SK-N-SH treated with all-trans-retinoic acid at 6 μM for 48 hours (cell line): ENCODE measurements around the gene CDHR5.

Experiments
- ATAC-seq: fragments of 200-7000 bp; cut with Tn5 transposase; 3 replicates; pipeline ENCODE4 v1.9.1; 2020; ENCODE audit warnings: mild to moderate bottlenecking, moderate library complexity
- ARNTL ChIP-seq: fragments of 450-650 bp; formaldehyde crosslinking; IDR thresholded peaks from 2 replicates; pipeline ENCODE4 v1.5.0; 2020; ENCODE audit warnings: low read depth, mild to moderate bottlenecking, moderate library complexity, borderline replicate concordance
- CSDC2 ChIP-seq: fragments of 250-450 bp; sonication (Bioruptor Pico); IDR thresholded peaks from 2 replicates; pipeline ENCODE4 v1.5.0; 2020; ENCODE audit warnings: mild to moderate bottlenecking, moderate library complexity
- ESRRG ChIP-seq: fragments of 250-450 bp; sonication (Bioruptor Pico); IDR thresholded peaks from 2 replicates; pipeline ENCODE4 v1.6.1; 2021; ENCODE audit warnings: mild to moderate bottlenecking
- GLIS3 ChIP-seq: fragments of 250-450 bp; sonication (Bioruptor Pico); IDR thresholded peaks from 2 replicates; pipeline ENCODE4 v1.5.0; 2020; ENCODE audit warnings: mild to moderate bottlenecking, moderate library complexity
- OSR1 ChIP-seq: fragments of 250-450 bp; sonication (Bioruptor Pico); IDR thresholded peaks from 2 replicates; pipeline ENCODE4 v1.8.0; 2022; ENCODE audit warnings: moderate library complexity, mild to moderate bottlenecking, inconsistent platforms
- PPARA ChIP-seq: fragments of 250-450 bp; sonication (Bioruptor Pico); IDR thresholded peaks from 2 replicates; pipeline ENCODE4 v1.5.0; 2020; ENCODE audit warnings: mild to moderate bottlenecking, borderline replicate concordance
- RARB ChIP-seq: fragments of 250-450 bp; sonication (Bioruptor Pico); IDR thresholded peaks from 2 replicates; pipeline ENCODE4 v1.8.0; 2021; ENCODE audit warnings: mild to moderate bottlenecking, moderate library complexity
- SNAI2 ChIP-seq: fragments of 250-450 bp; sonication (Bioruptor Pico); IDR thresholded peaks from 2 replicates; pipeline ENCODE4 v1.5.0; 2020; ENCODE audit warnings: mild to moderate bottlenecking, moderate library complexity
- TCF4 ChIP-seq: fragments of 250-450 bp; sonication (Bioruptor Pico); IDR thresholded peaks from 2 replicates; pipeline ENCODE4 v1.8.0; 2021; ENCODE audit warnings: mild to moderate bottlenecking, moderate library complexity, borderline replicate concordance
- TOX ChIP-seq: fragments of 250-450 bp; sonication (Bioruptor Pico); IDR thresholded peaks from 2 replicates; pipeline ENCODE4 v1.8.0; 2021; ENCODE audit warnings: mild to moderate bottlenecking, moderate library complexity, borderline replicate concordance
- ZC3H10 ChIP-seq: fragments of 250-450 bp; sonication (Bioruptor Pico); IDR thresholded peaks from 2 replicates; pipeline ENCODE4 v1.5.1; 2021; ENCODE audit warnings: mild to moderate bottlenecking, moderate library complexity
- ZFP3 ChIP-seq: fragments of 250-450 bp; sonication (Bioruptor Pico); IDR thresholded peaks from 2 replicates; pipeline ENCODE4 v1.5.0; 2020; ENCODE audit warnings: mild to moderate bottlenecking, moderate library complexity
- ZFP30 ChIP-seq: fragments of 450-650 bp; formaldehyde crosslinking; IDR thresholded peaks from 2 replicates; pipeline ENCODE4 v1.5.0; 2022; ENCODE audit warnings: mild to moderate bottlenecking, moderate library complexity
- ZNF565 ChIP-seq: fragments of 450-650 bp; formaldehyde crosslinking; conservative IDR thresholded peaks from 2 replicates; pipeline ENCODE4 v1.5.0; 2020; ENCODE audit warnings: low read depth, mild to moderate bottlenecking, moderate library complexity
- ZNF70 ChIP-seq: fragments of 450-650 bp; formaldehyde crosslinking; IDR thresholded peaks from 2 replicates; pipeline ENCODE4 v1.5.0; 2020; ENCODE audit warnings: mild to moderate bottlenecking, moderate library complexity
- ZNF8 ChIP-seq: fragments of 450-650 bp; formaldehyde crosslinking; IDR thresholded peaks from 2 replicates; pipeline ENCODE4 v1.5.0; 2020; ENCODE audit warnings: mild to moderate bottlenecking, moderate library complexity
- TF ChIP-seq, protein P1 (sequence below): fragments of 250-450 bp; sonication (Bioruptor Pico); IDR thresholded peaks from 2 replicates; pipeline ENCODE4 v1.5.1; 2021; ENCODE audit warnings: mild to moderate bottlenecking, moderate library complexity
- TF ChIP-seq, protein P2 (sequence below): fragments of 250-450 bp; sonication (Bioruptor Pico); IDR thresholded peaks from 2 replicates; pipeline ENCODE4 v1.5.1; 2020; ENCODE audit warnings: low read depth, mild to moderate bottlenecking, moderate library complexity
- TF ChIP-seq, protein P3 (sequence below): fragments of 250-450 bp; sonication (Bioruptor Pico); IDR thresholded peaks from 2 replicates; pipeline ENCODE4 v1.5.0; 2020; ENCODE audit warnings: mild to moderate bottlenecking, moderate library complexity
- TF ChIP-seq, protein P4 (sequence below): fragments of 250-450 bp; sonication (Bioruptor Pico); IDR thresholded peaks from 2 replicates; pipeline ENCODE4 v1.8.0; 2021; ENCODE audit warnings: low read depth, mild to moderate bottlenecking, moderate library complexity, borderline replicate concordance
- TF ChIP-seq, protein P5 (sequence below): fragments of 250-450 bp; sonication (Bioruptor Pico); IDR thresholded peaks from 2 replicates; pipeline ENCODE4 v1.8.0; 2020; ENCODE audit warnings: mild to moderate bottlenecking, moderate library complexity, borderline replicate concordance

Gene CDHR5

DNA sequence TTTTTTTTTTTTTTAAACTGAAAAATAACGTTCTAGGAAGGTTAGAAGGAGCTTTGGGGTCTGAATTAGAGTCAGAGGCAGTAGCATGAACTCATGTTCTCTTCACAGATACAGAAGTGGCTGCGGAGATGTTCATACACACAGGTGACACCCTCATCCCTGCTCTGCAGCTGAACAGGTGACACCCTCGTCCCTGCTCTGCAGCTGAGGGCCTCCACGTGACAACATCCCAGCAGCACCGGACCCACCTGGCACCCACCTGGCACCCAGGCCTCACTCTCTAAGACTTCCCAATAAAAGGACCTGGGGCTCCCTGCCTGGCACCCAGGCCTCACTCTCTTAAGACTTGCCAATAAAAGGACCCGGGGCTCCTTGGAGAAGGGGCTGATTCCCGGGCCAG, 32.1 kb upstream of the CDHR5 start:
- no peak for ATAC-seq
- TF ChIP-seq, protein P1, sequence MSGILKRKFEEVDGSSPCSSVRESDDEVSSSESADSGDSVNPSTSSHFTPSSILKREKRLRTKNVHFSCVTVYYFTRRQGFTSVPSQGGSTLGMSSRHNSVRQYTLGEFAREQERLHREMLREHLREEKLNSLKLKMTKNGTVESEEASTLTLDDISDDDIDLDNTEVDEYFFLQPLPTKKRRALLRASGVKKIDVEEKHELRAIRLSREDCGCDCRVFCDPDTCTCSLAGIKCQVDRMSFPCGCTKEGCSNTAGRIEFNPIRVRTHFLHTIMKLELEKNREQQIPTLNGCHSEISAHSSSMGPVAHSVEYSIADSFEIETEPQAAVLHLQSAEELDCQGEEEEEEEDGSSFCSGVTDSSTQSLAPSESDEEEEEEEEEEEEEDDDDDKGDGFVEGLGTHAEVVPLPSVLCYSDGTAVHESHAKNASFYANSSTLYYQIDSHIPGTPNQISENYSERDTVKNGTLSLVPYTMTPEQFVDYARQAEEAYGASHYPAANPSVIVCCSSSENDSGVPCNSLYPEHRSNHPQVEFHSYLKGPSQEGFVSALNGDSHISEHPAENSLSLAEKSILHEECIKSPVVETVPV, result no peak
- TF ChIP-seq ZFP3, result no peak
- TF ChIP-seq GLIS3 (CRISPR knock-in tag), result no peak
- no peak for TF ChIP-seq ARNTL (CRISPR knock-in tag)
- no peak for TF ChIP-seq ZNF8 (CRISPR knock-in tag)
- TF ChIP-seq, protein P2, sequence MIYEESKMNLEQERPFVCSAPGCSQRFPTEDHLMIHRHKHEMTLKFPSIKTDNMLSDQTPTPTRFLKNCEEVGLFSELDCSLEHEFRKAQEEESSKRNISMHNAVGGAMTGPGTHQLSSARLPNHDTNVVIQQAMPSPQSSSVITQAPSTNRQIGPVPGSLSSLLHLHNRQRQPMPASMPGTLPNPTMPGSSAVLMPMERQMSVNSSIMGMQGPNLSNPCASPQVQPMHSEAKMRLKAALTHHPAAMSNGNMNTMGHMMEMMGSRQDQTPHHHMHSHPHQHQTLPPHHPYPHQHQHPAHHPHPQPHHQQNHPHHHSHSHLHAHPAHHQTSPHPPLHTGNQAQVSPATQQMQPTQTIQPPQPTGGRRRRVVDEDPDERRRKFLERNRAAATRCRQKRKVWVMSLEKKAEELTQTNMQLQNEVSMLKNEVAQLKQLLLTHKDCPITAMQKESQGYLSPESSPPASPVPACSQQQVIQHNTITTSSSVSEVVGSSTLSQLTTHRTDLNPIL (CRISPR knock-in tag), result no peak
- TF ChIP-seq PPARA (CRISPR knock-in tag), result no peak
- TF ChIP-seq CSDC2 (CRISPR knock-in tag), result no peak
- TF ChIP-seq, protein P3, sequence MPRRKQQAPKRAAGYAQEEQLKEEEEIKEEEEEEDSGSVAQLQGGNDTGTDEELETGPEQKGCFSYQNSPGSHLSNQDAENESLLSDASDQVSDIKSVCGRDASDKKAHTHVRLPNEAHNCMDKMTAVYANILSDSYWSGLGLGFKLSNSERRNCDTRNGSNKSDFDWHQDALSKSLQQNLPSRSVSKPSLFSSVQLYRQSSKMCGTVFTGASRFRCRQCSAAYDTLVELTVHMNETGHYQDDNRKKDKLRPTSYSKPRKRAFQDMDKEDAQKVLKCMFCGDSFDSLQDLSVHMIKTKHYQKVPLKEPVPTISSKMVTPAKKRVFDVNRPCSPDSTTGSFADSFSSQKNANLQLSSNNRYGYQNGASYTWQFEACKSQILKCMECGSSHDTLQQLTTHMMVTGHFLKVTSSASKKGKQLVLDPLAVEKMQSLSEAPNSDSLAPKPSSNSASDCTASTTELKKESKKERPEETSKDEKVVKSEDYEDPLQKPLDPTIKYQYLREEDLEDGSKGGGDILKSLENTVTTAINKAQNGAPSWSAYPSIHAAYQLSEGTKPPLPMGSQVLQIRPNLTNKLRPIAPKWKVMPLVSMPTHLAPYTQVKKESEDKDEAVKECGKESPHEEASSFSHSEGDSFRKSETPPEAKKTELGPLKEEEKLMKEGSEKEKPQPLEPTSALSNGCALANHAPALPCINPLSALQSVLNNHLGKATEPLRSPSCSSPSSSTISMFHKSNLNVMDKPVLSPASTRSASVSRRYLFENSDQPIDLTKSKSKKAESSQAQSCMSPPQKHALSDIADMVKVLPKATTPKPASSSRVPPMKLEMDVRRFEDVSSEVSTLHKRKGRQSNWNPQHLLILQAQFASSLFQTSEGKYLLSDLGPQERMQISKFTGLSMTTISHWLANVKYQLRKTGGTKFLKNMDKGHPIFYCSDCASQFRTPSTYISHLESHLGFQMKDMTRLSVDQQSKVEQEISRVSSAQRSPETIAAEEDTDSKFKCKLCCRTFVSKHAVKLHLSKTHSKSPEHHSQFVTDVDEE (CRISPR knock-in tag), result no peak
- no peak for TF ChIP-seq ZNF565 (CRISPR knock-in tag)
- no peak for TF ChIP-seq RARB
- no peak for TF ChIP-seq ESRRG (CRISPR knock-in tag)
- no peak for TF ChIP-seq TCF4
- no peak for TF ChIP-seq ZFP30 (CRISPR knock-in tag)
- TF ChIP-seq, protein P4, sequence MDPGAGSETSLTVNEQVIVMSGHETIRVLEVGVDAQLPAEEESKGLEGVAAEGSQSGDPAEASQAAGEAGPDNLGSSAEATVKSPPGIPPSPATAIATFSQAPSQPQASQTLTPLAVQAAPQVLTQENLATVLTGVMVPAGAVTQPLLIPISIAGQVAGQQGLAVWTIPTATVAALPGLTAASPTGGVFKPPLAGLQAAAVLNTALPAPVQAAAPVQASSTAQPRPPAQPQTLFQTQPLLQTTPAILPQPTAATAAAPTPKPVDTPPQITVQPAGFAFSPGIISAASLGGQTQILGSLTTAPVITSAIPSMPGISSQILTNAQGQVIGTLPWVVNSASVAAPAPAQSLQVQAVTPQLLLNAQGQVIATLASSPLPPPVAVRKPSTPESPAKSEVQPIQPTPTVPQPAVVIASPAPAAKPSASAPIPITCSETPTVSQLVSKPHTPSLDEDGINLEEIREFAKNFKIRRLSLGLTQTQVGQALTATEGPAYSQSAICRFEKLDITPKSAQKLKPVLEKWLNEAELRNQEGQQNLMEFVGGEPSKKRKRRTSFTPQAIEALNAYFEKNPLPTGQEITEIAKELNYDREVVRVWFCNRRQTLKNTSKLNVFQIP (CRISPR knock-in tag), result no peak
- no peak for TF ChIP-seq ZNF70 (CRISPR knock-in tag)
- TF ChIP-seq, protein P5, sequence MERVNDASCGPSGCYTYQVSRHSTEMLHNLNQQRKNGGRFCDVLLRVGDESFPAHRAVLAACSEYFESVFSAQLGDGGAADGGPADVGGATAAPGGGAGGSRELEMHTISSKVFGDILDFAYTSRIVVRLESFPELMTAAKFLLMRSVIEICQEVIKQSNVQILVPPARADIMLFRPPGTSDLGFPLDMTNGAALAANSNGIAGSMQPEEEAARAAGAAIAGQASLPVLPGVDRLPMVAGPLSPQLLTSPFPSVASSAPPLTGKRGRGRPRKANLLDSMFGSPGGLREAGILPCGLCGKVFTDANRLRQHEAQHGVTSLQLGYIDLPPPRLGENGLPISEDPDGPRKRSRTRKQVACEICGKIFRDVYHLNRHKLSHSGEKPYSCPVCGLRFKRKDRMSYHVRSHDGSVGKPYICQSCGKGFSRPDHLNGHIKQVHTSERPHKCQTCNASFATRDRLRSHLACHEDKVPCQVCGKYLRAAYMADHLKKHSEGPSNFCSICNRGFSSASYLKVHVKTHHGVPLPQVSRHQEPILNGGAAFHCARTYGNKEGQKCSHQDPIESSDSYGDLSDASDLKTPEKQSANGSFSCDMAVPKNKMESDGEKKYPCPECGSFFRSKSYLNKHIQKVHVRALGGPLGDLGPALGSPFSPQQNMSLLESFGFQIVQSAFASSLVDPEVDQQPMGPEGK (CRISPR knock-in tag), result no peak
- TF ChIP-seq OSR1 (CRISPR knock-in tag), result no peak
- no peak for TF ChIP-seq TOX

DNA sequence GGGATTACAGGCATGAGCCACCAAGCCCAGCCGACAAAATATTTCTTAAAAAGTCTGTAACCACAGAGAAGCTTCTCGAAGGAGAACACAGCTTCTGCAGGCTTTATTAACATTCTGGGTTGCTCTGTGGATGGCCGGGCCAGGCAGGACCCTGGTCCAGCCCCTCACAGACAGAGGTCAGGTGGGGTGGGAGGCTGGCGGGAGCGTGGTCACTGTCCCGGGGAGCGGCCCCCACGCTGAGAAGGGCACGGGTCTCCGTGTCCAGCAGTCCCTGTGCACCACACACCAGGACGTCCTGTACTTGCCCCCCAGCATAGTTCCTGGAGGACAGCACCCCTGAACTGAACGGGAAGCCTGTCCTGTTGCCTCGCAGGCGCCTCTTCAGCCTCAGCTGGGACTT, 31.7 kb upstream of the CDHR5 start:
- ATAC-seq, result no peak
- TF ChIP-seq, protein P3 (CRISPR knock-in tag), result no peak
- TF ChIP-seq GLIS3 (CRISPR knock-in tag) (no peak), SNAI2 (CRISPR knock-in tag) (no peak), ARNTL (CRISPR knock-in tag) (no peak), PPARA (CRISPR knock-in tag) (no peak), ZNF70 (CRISPR knock-in tag) (no peak), ESRRG (CRISPR knock-in tag) (no peak), CSDC2 (CRISPR knock-in tag) (no peak), ZNF565 (CRISPR knock-in tag) (no peak), ZFP30 (CRISPR knock-in tag) (no peak), TCF4 (no peak), ZC3H10 (CRISPR knock-in tag) (no peak)
- TF ChIP-seq, protein P1, result no peak
- TF ChIP-seq, protein P4 (CRISPR knock-in tag), result no peak
- TF ChIP-seq, protein P5 (CRISPR knock-in tag), result no peak
